Cardiac ventricle fibroblast (primary cell): Measurements from ENCODE around the gene TAF11L7. TPM values are rescaled to one million over a fixed set of nuclear protein-coding genes. Genes with fewer than 3 reads are reported as not detected.

Experiments
- total RNA-seq: library from RNA; depleted of rRNA; stranded (reverse); fragments of >200 nt; gene quantifications from 2 replicates; pipeline ENCODE4 v1.2.3, GENCODE V29; 2015

The TAF11L7 gene
- not detected in 2 replicates for total RNA-seq

DNA sequence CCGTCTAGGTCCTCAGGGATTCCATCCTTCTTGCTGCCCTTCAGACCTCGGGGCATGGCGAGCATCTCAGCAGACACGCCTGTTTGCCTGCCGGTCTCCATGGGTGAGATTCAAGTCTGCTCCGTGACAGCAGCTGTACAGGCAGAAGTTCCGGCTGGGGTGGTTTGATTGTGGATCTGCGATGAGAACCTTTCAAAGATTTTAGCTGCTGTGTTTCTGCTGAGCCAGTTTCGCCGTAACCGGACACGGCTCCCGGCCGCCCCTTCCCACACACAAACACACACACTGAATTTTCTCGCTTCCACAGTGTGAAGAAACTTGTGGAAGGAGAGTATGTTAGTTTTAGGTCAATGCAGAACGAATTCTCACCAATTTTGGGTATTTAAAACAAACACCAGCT lies at the start of gene TAF11L7:
TAF11L7 (minus strand) TSS at position 101 of the 400 bp plus-strand sequence.

DNA sequence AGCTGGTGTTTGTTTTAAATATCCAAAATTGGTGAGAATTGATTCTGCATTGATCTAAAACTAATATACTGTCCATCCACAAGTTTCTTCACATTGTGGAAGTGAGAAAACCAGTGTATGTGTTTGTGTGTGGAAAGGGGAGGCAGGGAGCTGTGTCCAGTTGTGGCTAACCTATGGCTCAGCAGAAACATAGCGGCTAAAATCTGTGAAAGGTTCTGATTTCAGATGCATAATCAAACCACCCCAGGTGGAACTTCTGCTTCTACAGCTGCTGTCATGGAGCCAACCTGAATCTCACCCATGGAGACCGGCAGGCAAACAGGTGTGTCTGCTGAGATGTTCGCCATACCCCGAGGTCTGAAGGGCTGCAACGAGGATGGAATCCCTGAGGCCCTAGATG lies 48.6 kb upstream of the TAF11L7 start, which contains the start of gene TAF11L14:
TAF11L14 (plus strand) TSS at position 301 of the 400 bp plus-strand sequence.

GRCh38 chr5:17631788-17632187 lies 46.2 kb upstream of the TAF11L7 start, which contains the start of gene TAF11L13:
Gene TAF11L13, plus strand, starts transcription at chr5:17632088.

DNA sequence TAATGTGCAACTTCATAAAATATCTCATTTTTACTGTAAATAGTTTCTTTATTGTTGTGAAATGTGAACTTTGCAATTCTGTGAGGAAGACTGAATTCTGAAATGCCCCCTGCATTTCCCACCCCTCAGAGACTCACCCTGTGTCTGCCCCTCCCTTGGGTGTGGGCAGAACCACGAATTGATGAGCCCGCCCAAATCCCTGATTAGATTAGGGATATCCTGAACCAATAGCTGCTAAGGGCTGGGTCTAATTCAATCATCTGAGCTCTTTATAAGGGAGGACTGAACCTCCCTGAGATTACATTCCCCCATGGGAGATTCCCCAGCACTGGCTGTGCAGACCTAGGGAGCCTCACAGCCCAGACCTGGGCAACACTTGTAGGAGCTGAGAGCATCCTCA lies 24.5 kb upstream of the TAF11L7 start, which contains the start of gene TAF11L12:
TAF11L12 (plus strand) TSS at position 301 of the 400 bp plus-strand sequence.

DNA sequence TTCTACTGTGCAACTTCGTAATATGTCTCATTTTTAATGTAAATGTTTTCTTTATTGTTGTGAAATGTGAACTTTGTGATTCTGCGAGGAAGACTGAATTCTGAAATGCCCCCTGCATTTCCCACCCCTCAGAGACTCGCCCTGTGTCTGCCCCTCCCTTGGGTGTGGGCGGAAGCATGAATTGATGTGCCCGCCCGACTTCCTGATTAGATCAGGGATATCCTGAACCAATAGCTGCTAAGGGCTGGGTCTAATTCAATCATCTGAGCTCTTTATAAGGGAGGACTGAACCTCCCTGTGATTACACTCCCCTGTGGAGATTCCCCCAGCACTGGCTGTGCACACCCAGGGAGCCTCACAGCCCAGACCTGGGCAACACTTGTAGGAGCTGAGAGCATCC lies 18.3 kb upstream of the TAF11L7 start, which contains the start of gene TAF11L11:
TAF11L11 (plus strand) TSS at position 304 of the 400 bp plus-strand sequence.

DNA sequence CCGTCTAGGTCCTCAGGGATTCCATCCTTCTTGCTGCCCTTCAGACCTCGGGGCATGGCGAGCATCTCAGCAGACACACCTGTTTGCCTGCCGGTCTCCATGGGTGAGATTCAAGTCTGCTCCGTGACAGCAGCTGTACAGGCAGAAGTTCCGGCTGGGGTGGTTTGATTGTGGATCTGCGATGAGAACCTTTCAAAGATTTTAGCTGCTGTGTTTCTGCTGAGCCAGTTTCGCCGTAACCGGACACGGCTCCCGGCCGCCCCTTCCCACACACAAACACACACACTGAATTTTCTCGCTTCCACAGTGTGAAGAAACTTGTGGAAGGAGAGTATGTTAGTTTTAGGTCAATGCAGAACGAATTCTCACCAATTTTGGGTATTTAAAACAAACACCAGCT lies 12.2 kb upstream of the TAF11L7 start, which contains the start of gene TAF11L10:
TAF11L10 (minus strand) TSS at position 101 of the 400 bp plus-strand sequence.

DNA sequence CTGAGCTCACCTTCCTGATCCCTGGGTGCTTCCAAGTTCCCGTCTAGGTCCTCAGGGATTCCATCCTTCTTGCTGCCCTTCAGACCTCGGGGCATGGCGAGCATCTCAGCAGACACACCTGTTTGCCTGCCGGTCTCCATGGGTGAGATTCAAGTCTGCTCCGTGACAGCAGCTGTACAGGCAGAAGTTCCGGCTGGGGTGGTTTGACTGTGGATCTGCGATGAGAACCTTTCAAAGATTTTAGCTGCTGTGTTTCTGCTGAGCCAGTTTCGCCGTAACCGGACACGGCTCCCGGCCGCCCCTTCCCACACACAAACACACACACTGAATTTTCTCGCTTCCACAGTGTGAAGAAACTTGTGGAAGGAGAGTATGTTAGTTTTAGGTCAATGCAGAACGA lies 8.7 kb upstream of the TAF11L7 start, which contains the start of gene TAF11L9:
TAF11L9 (minus strand) TSS at position 140 of the 400 bp plus-strand sequence.

GRCh38 chr5:17590860-17591259 lies 5.3 kb upstream of the TAF11L7 start, which contains the start of gene TAF11L8:
Gene TAF11L8, minus strand, starts transcription at chr5:17590960.

Other genes starting within 250 kb of the TAF11L7 start
- not detected in 2 replicates for gene TAF11L2, start 87.5 kb downstream of the TAF11L7 start, total RNA-seq
- not detected in 2 replicates for gene TAF11L3, start 67.4 kb downstream of the TAF11L7 start, total RNA-seq
- gene TAF11L4, start 64.0 kb downstream of the TAF11L7 start, total RNA-seq: not detected in 2 replicates
- gene TAF11L5, start 60.5 kb downstream of the TAF11L7 start, total RNA-seq: not detected in 2 replicates
- not detected in 2 replicates for gene TAF11L6, start 57.1 kb downstream of the TAF11L7 start, total RNA-seq
- gene TAF11L8, start 5.2 kb upstream of the TAF11L7 start, total RNA-seq: not detected in 2 replicates
- not detected in 2 replicates for gene TAF11L9, start 8.6 kb upstream of the TAF11L7 start, total RNA-seq
- gene TAF11L10, start 12.1 kb upstream of the TAF11L7 start, total RNA-seq: not detected in 2 replicates
- gene TAF11L11, start 18.4 kb upstream of the TAF11L7 start, total RNA-seq: not detected in 2 replicates
- gene TAF11L12, start 24.6 kb upstream of the TAF11L7 start, total RNA-seq: not detected in 2 replicates
- gene TAF11L13, start 46.3 kb upstream of the TAF11L7 start, total RNA-seq: not detected in 2 replicates
- gene TAF11L14, start 48.7 kb upstream of the TAF11L7 start, total RNA-seq: not detected in 2 replicates